GM23338 (cell line): ENCODE data around the gene SPON2. TPM values are rescaled to one million over a fixed set of nuclear protein-coding genes. Genes with fewer than 3 reads are reported as not detected.

ENCODE experiments used
- ATAC-seq: fragments of 200-7000 bp; cut with Tn5 transposase; 3 replicates; pipeline ENCODE4 v1.9.1; 2020
- DNase-seq: peaks from one replicate; pipeline ENCODE4 v3.0.0-alpha.2; 2015; ENCODE audit warnings: low spot score
- H2AFZ ChIP-seq: fragments of 200-600 bp; sonication (generic); 2 replicates; pipeline ENCODE4 v1.8.0; 2016; ENCODE audit warnings: antibody characterized with exemption, mild to moderate bottlenecking, moderate library complexity
- H3F3A ChIP-seq: fragments of 200-600 bp; sonication (generic); replicated peaks from 2 replicates; pipeline ENCODE4 v1.8.0; 2017; ENCODE audit warnings: antibody characterized with exemption, mixed run types, low read depth
- H3K27ac ChIP-seq: fragments of 200-600 bp; sonication (generic); 2 replicates; pipeline ENCODE4 v1.6.1; 2016; ENCODE audit warnings: low read depth
- H3K27me3 ChIP-seq: fragments of 200-600 bp; sonication (generic); 2 replicates; pipeline ENCODE4 v1.8.0; 2016; ENCODE audit warnings: mild to moderate bottlenecking, mixed run types, moderate library complexity; ENCODE audit not compliant: insufficient read depth
- H3K36me3 ChIP-seq: fragments of 200-600 bp; sonication (generic); 2 replicates; pipeline ENCODE4 v1.8.0; 2016; ENCODE audit warnings: mild to moderate bottlenecking; ENCODE audit not compliant: insufficient read depth
- H3K4me1 ChIP-seq: fragments of 200-600 bp; sonication (generic); 2 replicates; pipeline ENCODE4 v1.8.0; 2016; ENCODE audit warnings: mild to moderate bottlenecking, moderate library complexity; ENCODE audit not compliant: insufficient read depth
- H3K4me2 ChIP-seq: fragments of 200-600 bp; sonication (generic); 2 replicates; pipeline ENCODE4 v1.7.1; 2017; ENCODE audit warnings: mixed run types
- H3K4me3 ChIP-seq: fragments of 200-600 bp; sonication (generic); 2 replicates; pipeline ENCODE4 v1.6.1; 2016; ENCODE audit warnings: mixed run types
- H3K79me2 ChIP-seq: fragments of 200-600 bp; sonication (generic); replicated peaks from 2 replicates; pipeline ENCODE4 v1.8.0; 2017; ENCODE audit warnings: mild to moderate bottlenecking; ENCODE audit not compliant: insufficient read depth
- H3K9me2 ChIP-seq: fragments of 200-600 bp; sonication (generic); 2 replicates; pipeline ENCODE4 v1.8.0; 2017; ENCODE audit not compliant: insufficient read depth
- H4K20me1 ChIP-seq: fragments of 200-600 bp; sonication (generic); replicated peaks from 2 replicates; pipeline ENCODE4 v1.8.0; 2017; ENCODE audit warnings: mild to moderate bottlenecking; ENCODE audit not compliant: insufficient read depth
- H3K27ac Mint-ChIP-seq: 2 replicates; pipeline ENCODE4 v1.8.0; 2020; ENCODE audit warnings: inconsistent platforms, mild to moderate bottlenecking, moderate library complexity, mixed read lengths
- H3K27me3 Mint-ChIP-seq: 3 replicates; pipeline ENCODE4 v1.8.0; 2022; ENCODE audit warnings: low read depth, mild to moderate bottlenecking, moderate library complexity, mixed read lengths, inconsistent platforms; ENCODE audit not compliant: insufficient read depth, poor library complexity
- H3K36me3 Mint-ChIP-seq: 3 replicates; pipeline ENCODE4 v1.8.0; 2021; ENCODE audit warnings: low read depth, mild to moderate bottlenecking, inconsistent platforms, moderate library complexity, mixed read lengths
- H3K4me1 Mint-ChIP-seq: 3 replicates; pipeline ENCODE4 v1.8.0; 2020; ENCODE audit warnings: mild to moderate bottlenecking, inconsistent platforms, mixed read lengths
- H3K4me3 Mint-ChIP-seq: 3 replicates; pipeline ENCODE4 v1.8.0; 2021; ENCODE audit warnings: moderate library complexity, mild to moderate bottlenecking, inconsistent platforms, mixed read lengths
- H3K9me3 Mint-ChIP-seq: 3 replicates; pipeline ENCODE4 v1.8.0; 2020; ENCODE audit warnings: moderate library complexity, mild to moderate bottlenecking, inconsistent platforms, mixed read lengths
- CREB1 ChIP-seq: fragments of 250-450 bp; sonication (Bioruptor Pico); IDR thresholded peaks from 2 replicates; pipeline ENCODE4 v1.5.0; 2020; ENCODE audit warnings: low read depth, mild to moderate bottlenecking, moderate library complexity
- EZH2 ChIP-seq: fragments of 200-600 bp; sonication (generic); IDR thresholded peaks from one replicate; pipeline ENCODE4 v1.8.0; 2017; ENCODE audit warnings: antibody characterized with exemption, mild to moderate bottlenecking, low read depth; ENCODE audit not compliant: unreplicated experiment
- EZH2phosphoT487 ChIP-seq: fragments of 200-600 bp; sonication (generic); IDR thresholded peaks from one replicate; pipeline ENCODE4 v1.8.1; 2018; ENCODE audit warnings: antibody characterized with exemption; ENCODE audit not compliant: unreplicated experiment
- JUNB ChIP-seq: IDR thresholded peaks from one replicate; pipeline ENCODE4 v1.6.1; 2016; ENCODE audit warnings: antibody characterized with exemption; ENCODE audit not compliant: unreplicated experiment
- NANOG ChIP-seq: IDR thresholded peaks from 2 replicates; pipeline ENCODE4 v1.6.1; 2016; ENCODE audit warnings: antibody characterized with exemption, borderline replicate concordance
- POLR2AphosphoS5 ChIP-seq: IDR thresholded peaks from 2 replicates; pipeline ENCODE4 v1.6.1; 2016; ENCODE audit warnings: antibody characterized with exemption, low read depth
- STAT1 ChIP-seq: IDR thresholded peaks from one replicate; pipeline ENCODE4 v1.6.1; 2016; ENCODE audit warnings: antibody characterized with exemption; ENCODE audit not compliant: unreplicated experiment
- ZNF114 ChIP-seq: fragments of 250-450 bp; sonication (Bioruptor Pico); IDR thresholded peaks from 2 replicates; pipeline ENCODE4 v1.5.0; 2020; ENCODE audit warnings: mild to moderate bottlenecking, moderate library complexity
- ZNF331 ChIP-seq: fragments of 250-450 bp; sonication (Bioruptor Pico); IDR thresholded peaks from 2 replicates; pipeline ENCODE4 v1.5.0; 2020; ENCODE audit warnings: low read depth, mild to moderate bottlenecking, moderate library complexity
- polyA plus RNA-seq: library from polyadenylated mRNA; unstranded; fragments of >200 nt; fragmentation: Nextera tagmentation; extraction: Ambion mirVana; gene quantifications from 2 replicates; pipeline ENCODE4 v1.2.1, GENCODE V29; 2016
- total RNA-seq: library from RNA; depleted of rRNA; stranded (reverse); fragments of >200 nt; shearing (Covaris generic); gene quantifications from 2 replicates; pipeline ENCODE4 v1.2.3, GENCODE V29; 2014
- TF ChIP-seq, protein P1 (sequence below): IDR thresholded peaks from 2 replicates; pipeline ENCODE4 v1.6.1; 2016; ENCODE audit warnings: antibody characterized with exemption
- TF ChIP-seq, protein P2 (sequence below): IDR thresholded peaks from one replicate; pipeline ENCODE4 v1.6.1; 2018; ENCODE audit warnings: antibody characterized with exemption; ENCODE audit not compliant: unreplicated experiment
- TF ChIP-seq, protein P3 (sequence below): fragments of 250-450 bp; sonication (Bioruptor Pico); IDR thresholded peaks from 2 replicates; pipeline ENCODE4 v1.5.0; 2020; ENCODE audit warnings: mild to moderate bottlenecking, moderate library complexity
- TF ChIP-seq, protein P4 (sequence below), 2 experiments: fragments of 200-600 bp in 1 of 2; sonication (generic) in 1 of 2; conservative IDR thresholded peaks; 2 replicates each; pipeline versions ENCODE4 v1.5.1 to v1.6.1; 2016 to 2017; ENCODE audit warnings: antibody characterized with exemption in 2 of 2, low read depth in 2 of 2, mild to moderate bottlenecking in 2 of 2, moderate library complexity in 1 of 2

SPON2 gene
- total and polyA plus RNA-seq, 2 experiments from 2014 or later: 2.1 to 2.4 TPM

GRCh38 chr4:1207603-1208265 lies 35.4 kb upstream of the SPON2 start:
- Mint-ChIP-seq H3K27me3 (peaks cover 6% of the 10 kb centered on the region), H3K27ac (no peak overlapping the region), H3K4me1 (no peaks in the 10 kb centered on the region; the same call in 2 of the 3 replicates), H3K9me3 (no peaks in the 10 kb centered on the region), H3K36me3 (peaks cover 7% of the 10 kb centered on the region), H3K4me3 (no peak overlapping the region)
- Histone ChIP-seq H3K4me1 (no peaks in the 10 kb centered on the region), H3K4me2 (no peak overlapping the region), H3K36me3 (no peaks in the 10 kb centered on the region), H3K4me3 (no peak overlapping the region), H3K27me3 (no peaks in the 10 kb centered on the region), H3F3A (no peaks in the 10 kb centered on the region), H2AFZ (no peak overlapping the region), H3K9me2 (no peaks in the 10 kb centered on the region), H3K27ac (no peak overlapping the region), H4K20me1 (no peaks in the 10 kb centered on the region), H3K79me2 (no peaks in the 10 kb centered on the region)
- DNase-seq: peak; percentile 11
- no peak for TF ChIP-seq STAT1
- TF ChIP-seq, protein P1, sequence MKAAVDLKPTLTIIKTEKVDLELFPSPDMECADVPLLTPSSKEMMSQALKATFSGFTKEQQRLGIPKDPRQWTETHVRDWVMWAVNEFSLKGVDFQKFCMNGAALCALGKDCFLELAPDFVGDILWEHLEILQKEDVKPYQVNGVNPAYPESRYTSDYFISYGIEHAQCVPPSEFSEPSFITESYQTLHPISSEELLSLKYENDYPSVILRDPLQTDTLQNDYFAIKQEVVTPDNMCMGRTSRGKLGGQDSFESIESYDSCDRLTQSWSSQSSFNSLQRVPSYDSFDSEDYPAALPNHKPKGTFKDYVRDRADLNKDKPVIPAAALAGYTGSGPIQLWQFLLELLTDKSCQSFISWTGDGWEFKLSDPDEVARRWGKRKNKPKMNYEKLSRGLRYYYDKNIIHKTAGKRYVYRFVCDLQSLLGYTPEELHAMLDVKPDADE: no peak
- no peak for TF ChIP-seq EZH2
- no peak for TF ChIP-seq ZNF114 (CRISPR knock-in tag)
- TF ChIP-seq, protein P2, sequence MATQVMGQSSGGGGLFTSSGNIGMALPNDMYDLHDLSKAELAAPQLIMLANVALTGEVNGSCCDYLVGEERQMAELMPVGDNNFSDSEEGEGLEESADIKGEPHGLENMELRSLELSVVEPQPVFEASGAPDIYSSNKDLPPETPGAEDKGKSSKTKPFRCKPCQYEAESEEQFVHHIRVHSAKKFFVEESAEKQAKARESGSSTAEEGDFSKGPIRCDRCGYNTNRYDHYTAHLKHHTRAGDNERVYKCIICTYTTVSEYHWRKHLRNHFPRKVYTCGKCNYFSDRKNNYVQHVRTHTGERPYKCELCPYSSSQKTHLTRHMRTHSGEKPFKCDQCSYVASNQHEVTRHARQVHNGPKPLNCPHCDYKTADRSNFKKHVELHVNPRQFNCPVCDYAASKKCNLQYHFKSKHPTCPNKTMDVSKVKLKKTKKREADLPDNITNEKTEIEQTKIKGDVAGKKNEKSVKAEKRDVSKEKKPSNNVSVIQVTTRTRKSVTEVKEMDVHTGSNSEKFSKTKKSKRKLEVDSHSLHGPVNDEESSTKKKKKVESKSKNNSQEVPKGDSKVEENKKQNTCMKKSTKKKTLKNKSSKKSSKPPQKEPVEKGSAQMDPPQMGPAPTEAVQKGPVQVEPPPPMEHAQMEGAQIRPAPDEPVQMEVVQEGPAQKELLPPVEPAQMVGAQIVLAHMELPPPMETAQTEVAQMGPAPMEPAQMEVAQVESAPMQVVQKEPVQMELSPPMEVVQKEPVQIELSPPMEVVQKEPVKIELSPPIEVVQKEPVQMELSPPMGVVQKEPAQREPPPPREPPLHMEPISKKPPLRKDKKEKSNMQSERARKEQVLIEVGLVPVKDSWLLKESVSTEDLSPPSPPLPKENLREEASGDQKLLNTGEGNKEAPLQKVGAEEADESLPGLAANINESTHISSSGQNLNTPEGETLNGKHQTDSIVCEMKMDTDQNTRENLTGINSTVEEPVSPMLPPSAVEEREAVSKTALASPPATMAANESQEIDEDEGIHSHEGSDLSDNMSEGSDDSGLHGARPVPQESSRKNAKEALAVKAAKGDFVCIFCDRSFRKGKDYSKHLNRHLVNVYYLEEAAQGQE: no peak
- TF ChIP-seq CREB1 (CRISPR knock-in tag): no peak
- no peak for TF ChIP-seq NANOG
- no peak for TF ChIP-seq ZNF331
- no peak for TF ChIP-seq EZH2phosphoT487
- TF ChIP-seq, protein P3, sequence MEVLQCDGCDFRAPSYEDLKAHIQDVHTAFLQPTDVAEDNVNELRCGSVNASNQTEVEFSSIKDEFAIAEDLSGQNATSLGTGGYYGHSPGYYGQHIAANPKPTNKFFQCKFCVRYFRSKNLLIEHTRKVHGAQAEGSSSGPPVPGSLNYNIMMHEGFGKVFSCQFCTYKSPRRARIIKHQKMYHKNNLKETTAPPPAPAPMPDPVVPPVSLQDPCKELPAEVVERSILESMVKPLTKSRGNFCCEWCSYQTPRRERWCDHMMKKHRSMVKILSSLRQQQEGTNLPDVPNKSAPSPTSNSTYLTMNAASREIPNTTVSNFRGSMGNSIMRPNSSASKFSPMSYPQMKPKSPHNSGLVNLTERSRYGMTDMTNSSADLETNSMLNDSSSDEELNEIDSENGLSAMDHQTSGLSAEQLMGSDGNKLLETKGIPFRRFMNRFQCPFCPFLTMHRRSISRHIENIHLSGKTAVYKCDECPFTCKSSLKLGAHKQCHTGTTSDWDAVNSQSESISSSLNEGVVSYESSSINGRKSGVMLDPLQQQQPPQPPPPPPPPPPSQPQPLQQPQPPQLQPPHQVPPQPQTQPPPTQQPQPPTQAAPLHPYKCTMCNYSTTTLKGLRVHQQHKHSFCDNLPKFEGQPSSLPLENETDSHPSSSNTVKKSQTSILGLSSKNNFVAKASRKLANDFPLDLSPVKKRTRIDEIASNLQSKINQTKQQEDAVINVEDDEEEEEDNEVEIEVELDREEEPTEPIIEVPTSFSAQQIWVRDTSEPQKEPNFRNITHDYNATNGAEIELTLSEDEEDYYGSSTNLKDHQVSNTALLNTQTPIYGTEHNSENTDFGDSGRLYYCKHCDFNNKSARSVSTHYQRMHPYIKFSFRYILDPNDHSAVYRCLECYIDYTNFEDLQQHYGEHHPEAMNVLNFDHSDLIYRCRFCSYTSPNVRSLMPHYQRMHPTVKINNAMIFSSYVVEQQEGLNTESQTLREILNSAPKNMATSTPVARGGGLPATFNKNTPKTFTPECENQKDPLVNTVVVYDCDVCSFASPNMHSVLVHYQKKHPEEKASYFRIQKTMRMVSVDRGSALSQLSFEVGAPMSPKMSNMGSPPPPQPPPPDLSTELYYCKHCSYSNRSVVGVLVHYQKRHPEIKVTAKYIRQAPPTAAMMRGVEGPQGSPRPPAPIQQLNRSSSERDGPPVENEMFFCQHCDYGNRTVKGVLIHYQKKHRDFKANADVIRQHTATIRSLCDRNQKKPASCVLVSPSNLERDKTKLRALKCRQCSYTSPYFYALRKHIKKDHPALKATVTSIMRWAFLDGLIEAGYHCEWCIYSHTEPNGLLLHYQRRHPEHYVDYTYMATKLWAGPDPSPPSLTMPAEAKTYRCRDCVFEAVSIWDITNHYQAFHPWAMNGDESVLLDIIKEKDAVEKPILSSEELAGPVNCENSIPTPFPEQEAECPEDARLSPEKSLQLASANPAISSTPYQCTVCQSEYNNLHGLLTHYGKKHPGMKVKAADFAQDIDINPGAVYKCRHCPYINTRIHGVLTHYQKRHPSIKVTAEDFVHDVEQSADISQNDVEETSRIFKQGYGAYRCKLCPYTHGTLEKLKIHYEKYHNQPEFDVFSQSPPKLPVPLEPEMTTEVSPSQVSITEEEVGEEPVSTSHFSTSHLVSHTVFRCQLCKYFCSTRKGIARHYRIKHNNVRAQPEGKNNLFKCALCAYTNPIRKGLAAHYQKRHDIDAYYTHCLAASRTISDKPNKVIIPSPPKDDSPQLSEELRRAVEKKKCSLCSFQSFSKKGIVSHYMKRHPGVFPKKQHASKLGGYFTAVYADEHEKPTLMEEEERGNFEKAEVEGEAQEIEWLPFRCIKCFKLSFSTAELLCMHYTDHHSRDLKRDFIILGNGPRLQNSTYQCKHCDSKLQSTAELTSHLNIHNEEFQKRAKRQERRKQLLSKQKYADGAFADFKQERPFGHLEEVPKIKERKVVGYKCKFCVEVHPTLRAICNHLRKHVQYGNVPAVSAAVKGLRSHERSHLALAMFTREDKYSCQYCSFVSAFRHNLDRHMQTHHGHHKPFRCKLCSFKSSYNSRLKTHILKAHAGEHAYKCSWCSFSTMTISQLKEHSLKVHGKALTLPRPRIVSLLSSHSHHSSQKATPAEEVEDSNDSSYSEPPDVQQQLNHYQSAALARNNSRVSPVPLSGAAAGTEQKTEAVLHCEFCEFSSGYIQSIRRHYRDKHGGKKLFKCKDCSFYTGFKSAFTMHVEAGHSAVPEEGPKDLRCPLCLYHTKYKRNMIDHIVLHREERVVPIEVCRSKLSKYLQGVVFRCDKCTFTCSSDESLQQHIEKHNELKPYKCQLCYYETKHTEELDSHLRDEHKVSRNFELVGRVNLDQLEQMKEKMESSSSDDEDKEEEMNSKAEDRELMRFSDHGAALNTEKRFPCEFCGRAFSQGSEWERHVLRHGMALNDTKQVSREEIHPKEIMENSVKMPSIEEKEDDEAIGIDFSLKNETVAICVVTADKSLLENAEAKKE (CRISPR knock-in tag): no peak
- TF ChIP-seq, protein P4, sequence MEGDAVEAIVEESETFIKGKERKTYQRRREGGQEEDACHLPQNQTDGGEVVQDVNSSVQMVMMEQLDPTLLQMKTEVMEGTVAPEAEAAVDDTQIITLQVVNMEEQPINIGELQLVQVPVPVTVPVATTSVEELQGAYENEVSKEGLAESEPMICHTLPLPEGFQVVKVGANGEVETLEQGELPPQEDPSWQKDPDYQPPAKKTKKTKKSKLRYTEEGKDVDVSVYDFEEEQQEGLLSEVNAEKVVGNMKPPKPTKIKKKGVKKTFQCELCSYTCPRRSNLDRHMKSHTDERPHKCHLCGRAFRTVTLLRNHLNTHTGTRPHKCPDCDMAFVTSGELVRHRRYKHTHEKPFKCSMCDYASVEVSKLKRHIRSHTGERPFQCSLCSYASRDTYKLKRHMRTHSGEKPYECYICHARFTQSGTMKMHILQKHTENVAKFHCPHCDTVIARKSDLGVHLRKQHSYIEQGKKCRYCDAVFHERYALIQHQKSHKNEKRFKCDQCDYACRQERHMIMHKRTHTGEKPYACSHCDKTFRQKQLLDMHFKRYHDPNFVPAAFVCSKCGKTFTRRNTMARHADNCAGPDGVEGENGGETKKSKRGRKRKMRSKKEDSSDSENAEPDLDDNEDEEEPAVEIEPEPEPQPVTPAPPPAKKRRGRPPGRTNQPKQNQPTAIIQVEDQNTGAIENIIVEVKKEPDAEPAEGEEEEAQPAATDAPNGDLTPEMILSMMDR (conservative IDR thresholded peaks at IDR 0.05; ENCODE audit: low read depth in 2 of 2): no peak
- no peak for TF ChIP-seq POLR2AphosphoS5
- TF ChIP-seq JUNB: no peak
- no peak; the same call in 2 of the 3 replicates for ATAC-seq
